Epithelial cell of prostate (primary cell): ENCODE measurements around the gene SCRN1.
"Not testable (repeated sequence)": the region's sequence is repeated elsewhere in the genome, so short reads cannot be mapped to it uniquely, and the experiment has no call there.

Experiments
- DNase-seq: peaks from one replicate; pipeline ENCODE4 v3.0.0-alpha.2; 2011; ENCODE audit warnings: low read depth, low spot score
- H3K27ac ChIP-seq: fragments of 450-650 bp; 2 replicates; pipeline ENCODE4 v1.5.1; 2017; ENCODE audit warnings: mild to moderate bottlenecking

The SCRN1 gene

GRCh38 chr7:29971566-29972314 is 17.9 kb downstream of the SCRN1 start:
- no peak overlapping the region for H3K27ac ChIP-seq
- no peak for DNase-seq

GRCh38 chr7:29970158-29970557 is 19.4 kb downstream of the SCRN1 start:
- no peak overlapping the region for H3K27ac ChIP-seq
- no peak for DNase-seq

- no peak overlapping the region for H3K27ac ChIP-seq
- DNase-seq: no peak
Observed at GRCh38 chr7:29969738-29970137, 19.9 kb downstream of the SCRN1 start.

- DNase-seq: no peak
- H3K27ac ChIP-seq: no peak overlapping the region
Observed at GRCh38 chr7:29968683-29969395, 20.8 kb downstream of the SCRN1 start.

GRCh38 chr7:29965030-29965429 is 24.6 kb downstream of the SCRN1 start:
- no peak overlapping the region for H3K27ac ChIP-seq
- no peak for DNase-seq

GRCh38 chr7:29962035-29962434 is 27.6 kb downstream of the SCRN1 start:
- no peak overlapping the region for H3K27ac ChIP-seq
- no peak for DNase-seq

GRCh38 chr7:29961611-29962010 is 28.0 kb downstream of the SCRN1 start:
- not testable (repeated sequence) for DNase-seq

GRCh38 chr7:29958667-29959358 is 30.8 kb downstream of the SCRN1 start:
- DNase-seq: no peak
- no peak overlapping the region for H3K27ac ChIP-seq

More at GRCh38 chr7:29961611-29962010, 28.0 kb downstream of the SCRN1 start:
- H3K27ac ChIP-seq: not testable (repeated sequence)

GRCh38 chr7:29957521-29958310 is 31.9 kb downstream of the SCRN1 start:
- H3K27ac ChIP-seq: no peak overlapping the region
- DNase-seq: no peak

GRCh38 chr7:29956487-29956836 is 33.1 kb downstream of the SCRN1 start:
- H3K27ac ChIP-seq: no peak overlapping the region
- DNase-seq: no peak

GRCh38 chr7:29955799-29956486 is 33.7 kb downstream of the SCRN1 start:
- no peak overlapping the region for H3K27ac ChIP-seq
- no peak for DNase-seq

GRCh38 chr7:29955075-29955792 is 34.4 kb downstream of the SCRN1 start:
- H3K27ac ChIP-seq: no peak overlapping the region
- DNase-seq: no peak

GRCh38 chr7:29953726-29954347 is 35.8 kb downstream of the SCRN1 start:
- H3K27ac ChIP-seq: no peak overlapping the region
- DNase-seq: no peak

GRCh38 chr7:29951206-29951605 is 38.4 kb downstream of the SCRN1 start:
- H3K27ac ChIP-seq: no peak overlapping the region
- no peak for DNase-seq

- no peak for DNase-seq
- no peak overlapping the region for H3K27ac ChIP-seq
Observed at GRCh38 chr7:29950480-29950879, 39.1 kb downstream of the SCRN1 start.

- no peak overlapping the region for H3K27ac ChIP-seq
- DNase-seq: no peak
Observed at GRCh38 chr7:29948587-29948986, 41.0 kb downstream of the SCRN1 start.

- no peak overlapping the region for H3K27ac ChIP-seq
- DNase-seq: no peak
Observed at GRCh38 chr7:29946428-29947186, 43.0 kb downstream of the SCRN1 start.

GRCh38 chr7:29945259-29945809 is 44.3 kb downstream of the SCRN1 start:
- DNase-seq: no peak
- no peak overlapping the region for H3K27ac ChIP-seq
